ENCODE measurements around the gene ZNF207. TPM values are rescaled to one million over a fixed set of nuclear protein-coding genes. Genes with fewer than 3 reads are reported as not detected.

Gene ZNF207
- total RNA-seq, 2 experiments from 2014 or later = 252 to 262 TPM

DNA sequence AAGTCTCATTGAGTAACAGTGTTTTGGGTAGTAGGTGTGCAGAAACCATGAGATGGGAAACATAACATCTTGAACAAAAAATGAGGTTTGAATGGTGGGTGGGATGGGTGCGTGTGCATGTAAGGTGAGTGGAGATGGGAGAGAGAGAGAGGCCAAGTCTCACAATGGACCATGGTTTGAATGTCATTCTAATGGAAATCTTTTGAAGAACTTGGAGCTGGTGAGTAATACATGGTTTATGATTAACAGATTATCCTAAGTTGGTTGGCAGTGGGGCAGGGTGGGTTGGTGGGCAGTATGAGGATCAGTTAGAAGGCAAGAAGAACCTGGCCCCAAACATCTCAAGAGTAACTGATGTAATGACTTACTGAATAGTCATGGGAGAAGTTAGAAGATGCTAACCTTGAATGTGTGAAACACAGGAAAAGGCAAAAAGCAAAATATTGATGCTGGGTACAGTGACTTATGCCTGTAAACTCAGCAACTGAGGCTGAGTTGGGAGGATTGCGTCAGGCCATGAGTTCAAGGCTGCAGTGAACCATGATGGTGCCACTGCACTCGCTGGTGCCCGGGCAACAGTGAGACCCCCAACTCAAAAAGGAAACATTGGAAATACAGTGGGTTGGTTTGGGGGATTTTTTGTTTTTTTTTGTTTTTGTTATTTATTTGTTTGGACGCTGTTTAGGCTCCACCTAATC is 32.7 kb downstream of the ZNF207 start:
- no peaks in the 10 kb centered on the region for H3K9me3 ChIP-seq (ENCODE audit: control insufficient read depth in 1 of 2, insufficient read depth in 1 of 2, low read length in 2 of 2)
- ChIA-PET CTCF (no interaction called here), POLR2A (no interaction called here)
- intact Hi-C loops (cut with DNase I, micrococcal nuclease) = no loop called here
- DNase-seq (no peak), ATAC-seq (ENCODE audit: poor library complexity) (no peak)
- Mint-ChIP-seq H3K9me3 (no peaks in the 10 kb centered on the region), H3K27me3 (no peaks in the 10 kb centered on the region), H3K27ac (peak overlapping the region; percentile 1), H3K4me1 (ENCODE audit: low read depth) (peaks cover 8% of the 10 kb centered on the region), H3K36me3 (ENCODE audit: low read depth) (peaks cover 58% of the 10 kb centered on the region), H3K4me3 (no peak overlapping the region)
- H3K27me3 ChIP-seq (ENCODE audit: control insufficient read depth in 1 of 2, insufficient read depth in 2 of 2, low read length in 2 of 2) = no peaks in the 10 kb centered on the region
- no peak overlapping the region for H3K27ac ChIP-seq (ENCODE audit: low read depth in 1 of 2, low read length in 2 of 2)
- H3K4me3 ChIP-seq (ENCODE audit: low read length) = no peak overlapping the region
- peaks cover 47% of the 10 kb centered on the region for H3K36me3 ChIP-seq (ENCODE audit: insufficient read depth, low read length)
- no peaks in the 10 kb centered on the region for H3K4me1 ChIP-seq (ENCODE audit: insufficient read depth, low read length)
- no peak for TF ChIP-seq CTCF (IDR thresholded peaks at IDR 0.05)

DNA sequence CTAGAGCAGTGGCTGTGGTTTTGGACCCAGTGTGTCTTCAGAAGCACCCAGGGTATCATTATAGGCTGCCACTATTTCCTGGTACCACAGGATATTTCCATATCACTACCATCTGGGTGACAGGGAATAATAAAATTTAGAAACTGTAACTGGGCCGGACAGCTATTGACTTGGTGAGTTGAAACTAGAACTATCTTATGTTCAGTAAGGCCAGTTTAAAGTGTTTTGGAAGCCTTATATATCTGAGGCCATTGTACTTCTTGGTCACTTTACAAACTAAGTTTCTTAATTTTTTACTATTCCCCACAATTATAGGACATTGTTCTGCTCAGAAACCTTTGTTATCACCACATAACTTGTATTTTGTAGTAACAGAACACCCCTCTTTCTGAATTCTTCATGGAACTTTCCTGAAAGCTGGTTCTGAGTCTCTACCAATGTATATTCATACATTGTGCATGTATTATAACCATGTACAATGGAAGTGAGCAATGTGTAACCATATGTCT is 34.0 kb downstream of the ZNF207 start:
- Histone ChIP-seq H3K36me3 (ENCODE audit: insufficient read depth, low read length) (peaks cover 39% of the 10 kb centered on the region), H3K4me3 (ENCODE audit: low read length) (no peak overlapping the region), H3K27ac (ENCODE audit: low read depth in 1 of 2, low read length in 2 of 2) (no peak overlapping the region), H3K27me3 (ENCODE audit: control insufficient read depth in 1 of 2, insufficient read depth in 2 of 2, low read length in 2 of 2) (no peaks in the 10 kb centered on the region), H3K9me3 (ENCODE audit: control insufficient read depth in 1 of 2, insufficient read depth in 1 of 2, low read length in 2 of 2) (no peaks in the 10 kb centered on the region), H3K4me1 (ENCODE audit: insufficient read depth, low read length) (no peaks in the 10 kb centered on the region)
- H3K9me3 Mint-ChIP-seq = no peaks in the 10 kb centered on the region
- H3K4me1 Mint-ChIP-seq (ENCODE audit: low read depth) = peaks cover 8% of the 10 kb centered on the region
- intact Hi-C loops (cut with DNase I, micrococcal nuclease) = no loop called here
- no peak for ATAC-seq (ENCODE audit: poor library complexity)
- no peak overlapping the region for H3K4me3 Mint-ChIP-seq
- peaks cover 50% of the 10 kb centered on the region for H3K36me3 Mint-ChIP-seq (ENCODE audit: low read depth)
- ChIA-PET CTCF (interaction anchor here (0.7 kb wide), 1 partner anchor 309 kb away, joined by 3 read pairs; no protein-coding TSS in a partner anchor), POLR2A (no interaction called here)
- no peak for TF ChIP-seq CTCF (IDR thresholded peaks at IDR 0.05)
- DNase-seq = no peak
- no peak overlapping the region for H3K27ac Mint-ChIP-seq
- H3K27me3 Mint-ChIP-seq = no peaks in the 10 kb centered on the region

GRCh38 chr17:32385121-32385520 is 35.2 kb downstream of the ZNF207 start:
- no peak overlapping the region for H3K27ac ChIP-seq (ENCODE audit: low read depth in 1 of 2, low read length in 2 of 2)
- DNase-seq = no peak
- no peaks in the 10 kb centered on the region for H3K27me3 ChIP-seq (ENCODE audit: control insufficient read depth in 1 of 2, insufficient read depth in 2 of 2, low read length in 2 of 2)
- CTCF ChIA-PET = no interaction called here
- POLR2A ChIA-PET = no interaction called here
- peaks cover 33% of the 10 kb centered on the region for H3K36me3 ChIP-seq (ENCODE audit: insufficient read depth, low read length)
- no peak overlapping the region for H3K27ac Mint-ChIP-seq
- H3K9me3 ChIP-seq (ENCODE audit: control insufficient read depth in 1 of 2, insufficient read depth in 1 of 2, low read length in 2 of 2) = no peaks in the 10 kb centered on the region
- peaks cover 8% of the 10 kb centered on the region for H3K4me1 Mint-ChIP-seq (ENCODE audit: low read depth)
- H3K9me3 Mint-ChIP-seq = no peaks in the 10 kb centered on the region
- no peak for TF ChIP-seq CTCF (IDR thresholded peaks at IDR 0.05)
- H3K4me3 Mint-ChIP-seq = no peak overlapping the region
- H3K36me3 Mint-ChIP-seq (ENCODE audit: low read depth) = peaks cover 42% of the 10 kb centered on the region
- intact Hi-C loops (cut with DNase I, micrococcal nuclease) = no loop called here
- no peak for ATAC-seq (ENCODE audit: poor library complexity)
- no peak overlapping the region for H3K4me3 ChIP-seq (ENCODE audit: low read length)
- H3K27me3 Mint-ChIP-seq = no peaks in the 10 kb centered on the region
- H3K4me1 ChIP-seq (ENCODE audit: insufficient read depth, low read length) = no peaks in the 10 kb centered on the region

Data from CD4-positive, alpha-beta T cell (primary cell).